H9 (cell line): ENCODE results near the gene FASTKD3. TPM values are rescaled to one million over a fixed set of nuclear protein-coding genes. Genes with fewer than 3 reads are reported as not detected.

Experiments used
- DNase-seq: peaks from one replicate; pipeline ENCODE4 v3.0.0-alpha.2; 2017
- H2AFZ ChIP-seq: one replicate; pipeline ENCODE4 v1.6.1; 2013; ENCODE audit warnings: mild to moderate bottlenecking, low read length, control low read depth, moderate library complexity
- H2AK5ac ChIP-seq: 2 replicates; pipeline ENCODE4 v1.6.1; 2013; ENCODE audit warnings: low read length, control low read depth, mixed read lengths; ENCODE audit not compliant: insufficient read length
- H2BK120ac ChIP-seq: one replicate; pipeline ENCODE4 v1.6.1; 2013; ENCODE audit warnings: low read depth, mild to moderate bottlenecking, low read length, control low read depth, inconsistent platforms; ENCODE audit not compliant: poor library complexity, severe bottlenecking
- H2BK12ac ChIP-seq: 2 replicates; pipeline ENCODE4 v1.6.1; 2013; ENCODE audit warnings: low read length, control low read depth, mixed read lengths, low read depth; ENCODE audit not compliant: insufficient read length
- H2BK15ac ChIP-seq: 2 replicates; pipeline ENCODE4 v1.6.1; 2013; ENCODE audit warnings: low read depth, low read length, control low read depth
- H2BK20ac ChIP-seq: one replicate; pipeline ENCODE4 v1.6.1; 2013; ENCODE audit warnings: low read depth, mild to moderate bottlenecking, low read length, control low read depth, inconsistent platforms; ENCODE audit not compliant: poor library complexity, severe bottlenecking
- H2BK5ac ChIP-seq: 2 replicates; pipeline ENCODE4 v1.6.1; 2013; ENCODE audit warnings: low read length, control low read depth, mixed read lengths; ENCODE audit not compliant: insufficient read length
- H3K14ac ChIP-seq: 2 replicates; pipeline ENCODE4 v1.6.1; 2013; ENCODE audit warnings: low read length, control low read depth; ENCODE audit not compliant: insufficient read depth
- H3K18ac ChIP-seq: 2 replicates; pipeline ENCODE4 v1.6.1; 2013; ENCODE audit warnings: low read depth, mild to moderate bottlenecking, mixed read lengths, low read length, control low read depth; ENCODE audit not compliant: insufficient read length
- H3K23ac ChIP-seq: 2 replicates; pipeline ENCODE4 v1.6.1; 2013; ENCODE audit warnings: low read length, control low read depth, mixed read lengths, low read depth; ENCODE audit not compliant: insufficient read length
- H3K23me2 ChIP-seq: 2 replicates; pipeline ENCODE4 v1.6.1; 2013; ENCODE audit warnings: low read depth, mild to moderate bottlenecking, mixed read lengths, low read length, control low read depth; ENCODE audit not compliant: insufficient read length, poor library complexity, severe bottlenecking
- H3K27ac ChIP-seq: 2 replicates; pipeline ENCODE4 v1.5.1; 2013; ENCODE audit warnings: low read length, control low read depth, mixed read lengths, low read depth; ENCODE audit not compliant: insufficient read length
- H3K27me3 ChIP-seq: 2 replicates; pipeline ENCODE4 v1.6.1; 2013; ENCODE audit warnings: low read length, control low read depth, inconsistent platforms; ENCODE audit not compliant: insufficient read depth
- H3K4ac ChIP-seq: 2 replicates; pipeline ENCODE4 v1.6.1; 2013; ENCODE audit warnings: low read depth, mild to moderate bottlenecking, control low read depth, inconsistent platforms, low read length, moderate library complexity
- H3K4me1 ChIP-seq: 2 replicates; pipeline ENCODE4 v1.6.1; 2013; ENCODE audit warnings: low read length, control low read depth, inconsistent platforms; ENCODE audit not compliant: insufficient read depth
- H3K4me2 ChIP-seq: 2 replicates; pipeline ENCODE4 v1.6.1; 2013; ENCODE audit warnings: low read length, control low read depth, mixed read lengths; ENCODE audit not compliant: insufficient read length, insufficient read depth
- H3K56ac ChIP-seq: 2 replicates; pipeline ENCODE4 v1.6.1; 2013; ENCODE audit warnings: low read depth, mild to moderate bottlenecking, mixed read lengths, low read length, control low read depth; ENCODE audit not compliant: insufficient read length
- H3K79me1 ChIP-seq: 2 replicates; pipeline ENCODE4 v1.6.1; 2013; ENCODE audit warnings: low read depth, mild to moderate bottlenecking, moderate library complexity, low read length, control low read depth, inconsistent platforms; ENCODE audit not compliant: insufficient read depth, poor library complexity, severe bottlenecking
- H3K79me2 ChIP-seq: 2 replicates; pipeline ENCODE4 v1.6.1; 2013; ENCODE audit warnings: low read length, control low read depth, inconsistent platforms; ENCODE audit not compliant: insufficient read depth
- H3K9ac ChIP-seq: 2 replicates; pipeline ENCODE4 v1.6.1; 2013; ENCODE audit warnings: low read length, control low read depth, mixed read lengths; ENCODE audit not compliant: insufficient read length; ENCODE audit errors: extremely low read depth
- H3K9me3 ChIP-seq: one replicate; pipeline ENCODE4 v1.6.1; 2013; ENCODE audit warnings: low read depth, low read length, inconsistent platforms; ENCODE audit not compliant: control insufficient read depth
- H3T11ph ChIP-seq: one replicate; pipeline ENCODE4 v1.6.1; 2013; ENCODE audit warnings: mild to moderate bottlenecking, low read length, control low read depth, inconsistent platforms
- H4K20me1 ChIP-seq: one replicate; pipeline ENCODE4 v1.6.1; 2013; ENCODE audit not compliant: control insufficient read depth, insufficient read length, insufficient read depth
- H4K5ac ChIP-seq: 2 replicates; pipeline ENCODE4 v1.6.1; 2013; ENCODE audit warnings: low read depth, mild to moderate bottlenecking, mixed read lengths, low read length, control low read depth; ENCODE audit not compliant: insufficient read length
- H4K8ac ChIP-seq: replicated peaks from 2 replicates; pipeline ENCODE4 v1.6.1; 2013; ENCODE audit warnings: low read length, control low read depth, mixed read lengths, low read depth; ENCODE audit not compliant: insufficient read length
- H4K91ac ChIP-seq: 2 replicates; pipeline ENCODE4 v1.6.1; 2013; ENCODE audit warnings: low read depth, mild to moderate bottlenecking, moderate library complexity, mixed read lengths, low read length, control low read depth; ENCODE audit not compliant: insufficient read length
- H3K27ac Mint-ChIP-seq, 3 experiments: 2 replicates in 2 of 3; 3 replicates in 1 of 3; pipeline ENCODE4 v1.8.0; 2020 to 2021; ENCODE audit warnings: mixed read lengths in 3 of 3, mild to moderate bottlenecking in 1 of 3, moderate library complexity in 1 of 3
- H3K27me3 Mint-ChIP-seq: 2 replicates; pipeline ENCODE4 v1.8.0; 2021; ENCODE audit warnings: low read depth, mild to moderate bottlenecking, moderate library complexity, mixed read lengths
- H3K36me3 Mint-ChIP-seq, 3 experiments: 2 replicates in 2 of 3; 3 replicates in 1 of 3; pipeline ENCODE4 v1.8.0; 2020 to 2021; ENCODE audit warnings: low read depth in 3 of 3, mixed read lengths in 3 of 3; ENCODE audit not compliant: insufficient read depth in 1 of 3
- H3K4me1 Mint-ChIP-seq, 2 experiments: 2 replicates each; pipeline ENCODE4 v1.8.0; 2020; ENCODE audit warnings: mixed read lengths in 2 of 2
- H3K4me3 Mint-ChIP-seq, 2 experiments: 2 replicates in 1 of 2; 3 replicates in 1 of 2; pipeline ENCODE4 v1.8.0; 2020 to 2021; ENCODE audit warnings: mild to moderate bottlenecking in 2 of 2, mixed read lengths in 2 of 2, moderate library complexity in 1 of 2
- H3K9me3 Mint-ChIP-seq, 2 experiments: 2 replicates in 1 of 2; 3 replicates in 1 of 2; pipeline ENCODE4 v1.8.0; 2020; ENCODE audit warnings: mild to moderate bottlenecking in 2 of 2, mixed read lengths in 2 of 2, moderate library complexity in 1 of 2
- CTCF ChIP-seq: fragments of 200-600 bp; sonication (generic); conservative IDR thresholded peaks from 3 replicates; pipeline ENCODE4 v1.8.0; 2021; ENCODE audit warnings: antibody characterized with exemption, mild to moderate bottlenecking
- WGBS: extraction: QIAGEN DNeasy Blood & Tissue Kit; methylation state at CpG from one replicate; pipeline ENCODE4 v1.1.7; 2013; ENCODE audit warnings: missing lambda C conversion rate, low lambda C conversion rate, mixed read lengths; ENCODE audit not compliant: insufficient read length; ENCODE audit errors: extremely low coverage; 5-methylcytosine and 5-hydroxymethylcytosine counted together
- total RNA-seq: library from RNA; stranded (reverse); gene quantifications from 2 replicates; pipeline ENCODE4 v1.2.1, GENCODE V29; 2021

FASTKD3 gene
- total RNA-seq, 1 experiment from 2014 or later = 15.0 TPM

- Histone ChIP-seq H3K4ac (no peak overlapping the region), H2BK5ac (no peak overlapping the region), H3K14ac (no peak overlapping the region), H3K79me2 (no peaks in the 10 kb centered on the region), H3K79me1 (no peaks in the 10 kb centered on the region), H4K5ac (no peak overlapping the region), H3K27me3 (no peaks in the 10 kb centered on the region), H4K20me1 (no peaks in the 10 kb centered on the region), H2BK12ac (no peak overlapping the region), H3K23ac (no peak overlapping the region), H2AK5ac (no peak overlapping the region), H3K56ac (no peak overlapping the region), H3K9ac (no peak overlapping the region), H3K9me3 (no peaks in the 10 kb centered on the region), H3K4me2 (no peak overlapping the region), H3T11ph (no peak overlapping the region), H3K4me1 (no peaks in the 10 kb centered on the region), H3K27ac (no peak overlapping the region), H3K18ac (no peak overlapping the region), H2BK15ac (no peak overlapping the region), H2AFZ (no peak overlapping the region), H2BK120ac (no peak overlapping the region), H4K8ac (no peak overlapping the region), H2BK20ac (no peak overlapping the region), H3K23me2 (peaks cover 4% of the 10 kb centered on the region), H4K91ac (no peak overlapping the region)
- Mint-ChIP-seq H3K27ac (no peak overlapping the region), H3K4me3 (no peak overlapping the region), H3K9me3 (no peaks in the 10 kb centered on the region), H3K27me3 (no peaks in the 10 kb centered on the region), H3K4me1 (no peaks in the 10 kb centered on the region; a peak in 1 of 4 replicates), H3K36me3 (peaks cover 12 to 27% (median 16%) of the 10 kb centered on the region in 3 experiments; a peak in 5 of 7 replicates)
- no peak for TF ChIP-seq CTCF
- no CpG with 5 or more reads among the region's 3 CpGs for WGBS
- no peak for DNase-seq
Observed at GRCh38 chr5:7822449-7822848, 46.4 kb downstream of the FASTKD3 start.
